Measurements from ENCODE around the gene TYW5.

DNA sequence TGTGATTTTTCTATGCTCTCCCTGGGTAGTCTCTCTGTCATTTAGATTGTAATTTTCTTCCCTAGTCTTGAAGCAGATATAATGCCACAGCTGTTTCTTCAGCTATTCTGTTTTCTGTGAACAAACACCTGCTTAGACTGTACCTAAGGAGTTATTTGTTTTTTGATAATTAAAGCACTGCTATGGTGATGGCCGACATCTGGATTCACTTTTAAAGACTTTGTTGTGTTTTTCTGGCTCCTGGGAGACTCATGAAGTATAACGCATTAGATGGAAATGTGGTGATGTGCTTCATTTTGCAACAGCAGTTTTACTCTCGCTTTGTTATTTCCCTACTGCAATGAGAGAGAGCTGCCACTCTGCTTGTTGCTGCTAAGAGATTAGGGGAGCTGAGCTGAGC, 59.9 kb downstream of the TYW5 start:
- TF ChIP-seq, protein P1, sequence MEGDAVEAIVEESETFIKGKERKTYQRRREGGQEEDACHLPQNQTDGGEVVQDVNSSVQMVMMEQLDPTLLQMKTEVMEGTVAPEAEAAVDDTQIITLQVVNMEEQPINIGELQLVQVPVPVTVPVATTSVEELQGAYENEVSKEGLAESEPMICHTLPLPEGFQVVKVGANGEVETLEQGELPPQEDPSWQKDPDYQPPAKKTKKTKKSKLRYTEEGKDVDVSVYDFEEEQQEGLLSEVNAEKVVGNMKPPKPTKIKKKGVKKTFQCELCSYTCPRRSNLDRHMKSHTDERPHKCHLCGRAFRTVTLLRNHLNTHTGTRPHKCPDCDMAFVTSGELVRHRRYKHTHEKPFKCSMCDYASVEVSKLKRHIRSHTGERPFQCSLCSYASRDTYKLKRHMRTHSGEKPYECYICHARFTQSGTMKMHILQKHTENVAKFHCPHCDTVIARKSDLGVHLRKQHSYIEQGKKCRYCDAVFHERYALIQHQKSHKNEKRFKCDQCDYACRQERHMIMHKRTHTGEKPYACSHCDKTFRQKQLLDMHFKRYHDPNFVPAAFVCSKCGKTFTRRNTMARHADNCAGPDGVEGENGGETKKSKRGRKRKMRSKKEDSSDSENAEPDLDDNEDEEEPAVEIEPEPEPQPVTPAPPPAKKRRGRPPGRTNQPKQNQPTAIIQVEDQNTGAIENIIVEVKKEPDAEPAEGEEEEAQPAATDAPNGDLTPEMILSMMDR (IDR thresholded peaks at IDR 0.05; ENCODE audit: poor library complexity): no peak
- TF ChIP-seq EZH2 (IDR thresholded peaks at IDR 0.05; ENCODE audit: borderline replicate concordance): no peak
- TF ChIP-seq EZH2phosphoT487 (IDR thresholded peaks at IDR 0.05; ENCODE audit: low read depth, severe bottlenecking, unreplicated experiment): no peak
